SH-SY5Y (cell line): ENCODE measurements around the gene SHMT1.

ENCODE experiments used
- GATA2 ChIP-seq: IDR thresholded peaks from 2 replicates; pipeline ENCODE4 v1.6.1; 2011; ENCODE audit warnings: mild to moderate bottlenecking, low read depth, low read length
- GATA3 ChIP-seq: IDR thresholded peaks from 2 replicates; pipeline ENCODE4 v1.6.1; 2011; ENCODE audit warnings: low read depth, mild to moderate bottlenecking, low read length, moderate library complexity

- TF ChIP-seq GATA2, result no peak
- TF ChIP-seq GATA3, result no peak
Observed at GRCh38 chr17:18356624-18357023, 6.7 kb downstream of the SHMT1 start.
